Activated CD8-positive, alpha-beta memory T cell treated with anti-CD3 and anti-CD28 coated beads, Interleukin-2, amount 50 U/mL, for 48 hours (primary cell): ENCODE measurements around the gene HDHD3.

Source experiments
- DNase-seq: peaks from one replicate; pipeline ENCODE4 v3.0.0-alpha.2; 2020

The HDHD3 gene

DNA sequence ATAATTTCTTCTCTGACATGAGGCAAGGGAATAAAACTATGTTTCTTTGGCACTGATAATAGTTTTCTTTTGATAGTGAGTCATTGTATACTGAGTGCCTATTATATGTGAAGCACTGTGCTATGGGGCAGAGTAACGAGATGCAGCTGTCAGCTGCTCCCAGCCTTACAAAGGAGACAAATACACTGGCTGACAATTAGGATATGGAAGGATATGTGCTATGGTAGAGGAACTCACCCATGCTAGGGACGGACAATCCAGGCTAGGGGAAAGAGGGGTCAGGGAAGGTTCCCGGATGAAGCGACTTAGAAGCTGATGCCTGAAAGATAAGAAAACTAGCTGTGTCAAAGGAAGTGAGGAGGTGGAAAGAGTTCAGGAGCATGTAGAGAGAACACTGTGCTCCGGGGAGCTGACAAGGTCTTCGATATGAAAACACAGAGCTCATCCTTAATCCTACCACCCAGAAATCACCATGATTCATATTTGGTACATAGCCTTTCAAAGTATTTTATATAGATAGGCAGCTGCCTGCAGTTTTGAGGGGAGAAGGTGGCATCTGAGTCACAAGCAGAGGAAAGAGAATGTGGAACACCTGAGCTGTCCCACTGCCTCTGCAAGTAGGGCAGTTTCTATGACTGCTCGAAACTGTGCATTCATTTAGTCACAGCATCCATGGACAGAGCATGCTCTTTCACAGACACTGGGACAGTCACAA is 15.3 kb downstream of the HDHD3 start:
- no peak for DNase-seq

DNA sequence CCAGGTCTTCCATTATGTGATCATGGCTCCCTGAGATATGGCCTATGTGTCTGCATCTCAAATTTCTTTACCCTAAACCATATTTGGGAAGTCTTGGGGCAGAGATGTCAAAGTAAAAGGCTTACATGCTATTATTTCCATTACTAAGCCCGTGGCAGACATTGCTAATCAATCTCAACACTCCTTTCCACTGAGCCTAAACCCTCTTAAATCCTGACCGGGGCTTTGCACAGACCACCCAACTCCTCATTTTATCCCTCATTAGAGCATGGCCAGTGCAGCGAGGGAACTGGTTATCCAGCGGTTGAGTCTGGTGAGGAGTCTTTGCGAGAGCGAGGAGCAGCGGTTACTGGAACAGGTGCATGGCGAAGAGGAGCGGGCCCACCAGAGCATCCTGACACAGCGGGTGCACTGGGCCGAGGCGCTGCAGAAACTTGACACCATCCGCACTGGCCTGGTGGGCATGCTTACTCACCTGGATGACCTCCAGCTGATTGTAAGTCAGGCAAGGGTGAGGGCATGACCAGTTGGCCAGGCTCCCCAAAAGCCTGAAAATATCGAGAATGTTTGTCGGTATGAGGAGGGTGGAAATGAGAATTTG is 16.4 kb downstream of the HDHD3 start:
- DNase-seq: no peak

DNA sequence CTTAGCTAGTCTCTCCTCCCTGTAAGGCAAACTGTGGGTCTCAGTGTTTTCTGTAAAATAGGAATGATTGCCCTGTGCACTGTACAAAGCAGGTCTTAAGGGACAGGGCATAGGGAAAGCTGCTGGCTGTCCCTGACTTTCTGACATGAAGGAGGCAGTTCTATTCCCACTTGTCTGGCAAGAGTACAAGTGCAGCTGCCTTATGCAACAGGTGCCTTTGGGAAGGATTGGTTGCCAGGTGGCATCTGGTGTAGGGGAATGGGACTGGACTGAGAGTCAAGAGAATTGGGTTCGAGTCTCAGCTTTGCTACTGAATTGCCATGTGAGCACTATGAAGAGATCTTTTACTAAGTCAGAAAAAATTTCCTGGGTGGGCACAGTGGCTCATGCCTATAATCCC is 17.4 kb downstream of the HDHD3 start:
- DNase-seq: no peak

DNA sequence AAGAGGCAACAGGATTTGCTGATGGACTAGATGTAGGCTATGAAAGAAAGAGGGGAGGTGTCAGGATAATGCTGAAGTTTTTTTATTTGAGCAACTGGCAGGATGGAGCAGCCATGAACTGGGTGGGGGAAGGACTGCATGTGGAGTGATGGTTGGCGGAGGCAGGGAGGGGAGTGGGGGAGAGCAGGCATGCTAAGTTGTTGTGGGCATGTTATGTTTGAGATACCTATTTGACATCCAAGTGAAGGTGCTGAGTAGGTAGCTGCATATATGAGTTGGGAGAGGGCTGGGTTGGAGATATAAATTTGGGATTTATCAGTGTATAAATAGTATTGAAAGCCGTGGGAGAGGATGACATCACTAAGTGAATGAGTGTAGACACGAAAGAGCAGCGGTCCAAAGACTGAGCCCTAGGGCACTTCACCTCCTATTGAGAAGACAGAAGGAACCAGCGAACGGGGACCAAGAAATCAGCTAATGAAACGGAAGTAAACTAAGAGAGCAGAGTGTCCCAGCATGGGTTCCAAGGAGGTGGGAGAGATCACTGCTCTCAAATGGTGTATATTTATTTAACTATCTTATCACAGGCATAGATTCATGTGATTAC is 20.0 kb downstream of the HDHD3 start:
- no peak for DNase-seq

DNA sequence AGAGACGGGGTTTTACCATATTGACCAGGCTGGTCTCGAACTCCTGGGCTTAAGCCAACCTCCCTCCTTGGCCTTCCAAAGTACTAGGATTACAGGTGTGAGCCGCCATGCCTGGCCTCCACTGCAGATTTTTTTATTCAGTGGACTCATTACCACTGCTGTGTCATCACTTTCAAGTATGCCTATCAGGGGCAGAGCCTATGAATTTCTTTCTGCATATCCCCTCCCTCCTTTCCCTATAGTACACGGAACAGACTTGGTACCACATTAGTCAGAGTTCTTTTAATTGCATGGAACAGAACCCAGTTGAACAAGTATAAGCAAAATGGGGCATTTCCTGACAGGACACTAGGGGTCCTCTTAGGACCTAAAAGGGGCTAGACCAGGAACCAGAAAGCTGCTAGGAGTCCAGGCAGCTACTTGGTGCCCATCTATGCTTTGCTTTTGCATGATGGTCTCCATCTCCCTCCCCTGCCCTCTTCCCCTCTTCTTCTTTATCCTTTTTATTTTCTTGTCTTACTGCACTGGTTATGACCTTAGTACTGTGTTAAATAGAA is 21.7 kb downstream of the HDHD3 start:
- DNase-seq: no peak

DNA sequence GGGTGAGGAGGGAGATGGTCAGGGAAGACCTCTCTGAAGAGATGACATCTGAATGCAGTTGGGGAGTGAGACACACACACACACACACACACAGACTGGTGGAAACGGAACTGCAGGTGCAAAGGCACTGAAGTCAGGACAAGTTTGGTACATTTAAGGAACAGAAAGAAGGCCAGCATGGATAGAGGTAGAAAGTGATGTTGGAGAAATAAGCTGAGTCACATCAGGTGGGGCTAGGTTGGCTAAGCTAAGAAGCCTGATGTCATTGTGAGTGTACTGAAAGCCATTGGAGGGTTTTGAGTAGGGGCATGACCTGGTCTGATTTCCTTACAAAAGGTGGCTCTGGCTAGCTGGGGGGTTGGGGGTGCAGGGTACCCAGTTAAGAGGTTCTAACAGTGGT is 24.4 kb downstream of the HDHD3 start:
- DNase-seq: no peak

DNA sequence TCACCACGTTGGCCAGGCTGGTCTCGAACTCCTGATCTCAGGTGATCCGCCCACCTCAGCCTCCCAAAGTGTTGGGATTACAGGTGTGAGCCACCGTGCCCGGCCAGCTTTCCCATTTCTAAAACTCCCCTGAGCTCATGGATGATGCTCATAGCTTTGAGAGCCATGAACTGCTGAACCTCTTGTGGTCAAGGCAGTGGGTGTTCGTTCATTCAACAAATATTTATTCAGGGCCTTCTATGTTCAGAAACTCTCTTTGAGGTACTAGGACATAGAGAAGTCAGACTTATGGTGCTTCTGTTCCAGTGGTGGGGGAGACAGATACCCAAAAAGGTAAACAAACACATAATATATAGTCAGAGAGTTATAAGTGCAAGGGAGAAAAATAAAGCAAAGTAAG is 24.8 kb downstream of the HDHD3 start:
- DNase-seq: no peak

DNA sequence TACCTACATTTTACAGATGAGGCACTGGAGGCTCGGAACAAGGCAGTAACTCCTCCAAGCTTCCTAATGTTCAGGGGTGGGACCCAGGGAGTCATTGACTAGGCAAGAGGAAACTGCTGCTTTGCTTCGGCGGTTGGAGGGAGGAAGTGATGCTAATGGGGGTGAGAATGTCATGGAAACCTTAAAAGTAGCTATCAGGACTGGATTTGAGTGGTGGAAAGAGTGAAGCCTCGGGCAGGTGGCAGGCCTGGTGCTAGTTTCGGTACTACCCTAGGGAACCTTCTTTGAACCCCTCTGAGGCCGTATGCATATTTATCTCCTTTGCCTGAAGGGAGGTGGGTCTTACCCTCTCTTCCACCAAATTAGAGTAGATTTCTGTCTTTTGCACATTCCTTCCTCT is 25.8 kb downstream of the HDHD3 start:
- no peak for DNase-seq

DNA sequence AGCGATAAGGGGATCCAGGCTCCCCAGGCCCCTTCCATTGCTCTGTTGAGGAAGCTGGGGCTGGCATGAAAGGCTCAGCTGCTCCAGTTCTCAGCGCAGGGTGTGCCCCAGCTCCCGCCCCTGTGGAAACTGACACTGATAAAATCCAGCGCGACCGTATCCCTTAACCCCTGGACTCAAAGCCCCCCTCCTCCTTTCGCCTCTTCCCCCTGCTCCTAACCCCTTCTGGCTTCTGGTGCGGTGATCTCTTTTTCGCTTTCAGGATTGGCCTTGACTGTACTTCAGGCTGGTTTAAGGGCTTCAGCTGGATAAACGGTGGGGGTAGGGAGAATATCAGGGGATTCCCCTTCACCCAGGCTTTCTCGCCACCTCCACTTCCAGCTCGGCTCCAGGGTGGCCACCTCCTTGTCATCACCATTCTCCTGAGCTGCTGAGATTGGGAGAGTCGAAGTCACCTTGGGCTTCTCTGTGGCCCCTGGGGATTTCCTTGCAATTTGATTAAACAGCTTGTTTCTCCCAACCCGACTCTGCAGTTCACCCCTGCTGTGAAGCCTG is 26.6 kb downstream of the HDHD3 start:
- no peak for DNase-seq

DNA sequence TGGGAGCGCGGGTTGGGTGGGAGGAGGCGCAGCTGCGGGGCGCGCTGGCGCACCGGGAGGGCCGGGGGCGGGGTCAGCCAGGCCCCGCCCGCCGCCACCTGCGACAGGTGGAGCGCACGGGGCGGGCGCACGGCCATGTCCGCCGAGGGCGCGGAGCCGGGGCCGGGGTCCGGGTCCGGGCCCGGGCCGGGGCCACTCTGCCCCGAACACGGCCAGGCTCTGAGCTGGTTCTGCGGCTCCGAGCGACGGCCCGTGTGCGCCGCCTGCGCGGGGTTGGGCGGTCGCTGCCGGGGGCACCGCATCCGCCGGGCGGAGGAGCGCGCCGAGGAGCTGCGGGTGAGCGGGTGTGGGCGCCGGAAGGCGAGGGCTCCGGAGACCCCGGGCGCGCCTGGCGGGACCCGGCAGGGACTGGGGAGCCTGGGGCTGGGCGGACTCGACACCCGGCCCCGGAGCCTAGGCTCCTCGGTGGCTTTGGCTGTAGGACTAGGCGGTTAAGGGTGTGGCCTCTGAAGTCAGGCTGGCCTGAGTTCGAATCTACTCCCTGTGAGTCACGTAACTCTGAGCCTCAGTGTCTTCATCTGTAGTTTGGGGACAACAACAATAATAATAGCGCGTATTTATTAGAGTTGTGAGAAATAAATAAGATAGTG is 27.2 kb downstream of the HDHD3 start, which contains the start of gene BSPRY:
TSS of gene BSPRY (plus strand) at position 97 of the 650 bp plus-strand sequence. CDS start at position 136, 39 bp downstream.
- DNase-seq: peak; percentile 68

DNA sequence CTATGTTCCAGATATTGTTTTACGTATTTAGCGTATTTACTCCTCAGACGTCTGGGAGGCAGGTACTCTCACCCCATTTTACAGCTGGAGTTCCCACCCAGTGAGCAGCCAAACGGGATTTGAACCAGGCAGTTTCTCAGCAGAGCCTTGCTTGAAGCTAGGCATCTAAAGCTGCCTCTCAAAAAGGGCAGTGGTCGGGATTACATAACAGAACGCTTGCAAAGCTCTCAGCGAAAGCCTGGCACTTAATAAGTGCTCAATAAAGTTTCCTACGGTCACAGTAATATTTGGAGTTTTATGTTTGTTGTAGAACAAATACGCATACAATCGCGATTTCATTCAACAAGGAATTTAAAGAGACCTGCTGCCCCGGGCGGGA is 27.7 kb downstream of the HDHD3 start:
- no peak for DNase-seq

DNA sequence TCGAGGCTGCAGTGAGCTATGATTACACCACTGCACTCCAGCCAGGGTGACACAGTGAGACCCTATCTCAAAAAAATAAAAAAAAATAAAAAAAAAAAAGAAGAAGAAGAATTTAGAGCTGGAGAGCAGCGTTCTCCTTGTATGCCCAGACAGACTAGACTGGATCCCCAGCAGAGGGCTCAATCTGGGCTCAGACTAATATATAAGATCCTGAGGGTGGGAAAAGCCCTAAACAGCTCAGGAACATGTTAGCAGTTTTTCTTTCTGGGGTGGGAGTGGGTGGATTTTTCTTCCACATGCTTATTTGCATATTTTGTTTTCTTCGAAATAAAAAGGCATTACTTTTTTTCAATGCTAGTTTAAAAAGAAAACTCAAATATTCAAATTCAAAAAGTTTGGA is 28.3 kb downstream of the HDHD3 start:
- no peak for DNase-seq

DNA sequence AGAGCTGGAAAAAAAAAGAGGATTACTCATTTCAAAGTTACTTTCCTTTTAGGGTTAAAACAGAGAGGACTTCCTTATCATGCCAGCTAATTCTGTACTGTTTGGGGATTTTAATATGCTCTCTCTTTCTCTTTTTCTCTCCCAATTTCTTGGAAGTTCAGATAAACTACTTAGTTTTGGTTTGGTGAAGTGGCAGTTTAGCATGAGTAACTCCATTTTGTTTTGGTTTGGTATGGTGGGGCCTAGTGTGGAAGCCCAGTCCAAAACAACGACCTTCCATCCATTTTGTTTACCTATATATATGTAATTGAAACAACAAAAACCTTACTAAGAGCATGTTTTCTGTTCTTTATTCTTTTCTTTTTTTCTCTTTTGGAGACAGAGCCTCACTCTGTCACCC is 31.1 kb downstream of the HDHD3 start:
- no peak for DNase-seq

DNA sequence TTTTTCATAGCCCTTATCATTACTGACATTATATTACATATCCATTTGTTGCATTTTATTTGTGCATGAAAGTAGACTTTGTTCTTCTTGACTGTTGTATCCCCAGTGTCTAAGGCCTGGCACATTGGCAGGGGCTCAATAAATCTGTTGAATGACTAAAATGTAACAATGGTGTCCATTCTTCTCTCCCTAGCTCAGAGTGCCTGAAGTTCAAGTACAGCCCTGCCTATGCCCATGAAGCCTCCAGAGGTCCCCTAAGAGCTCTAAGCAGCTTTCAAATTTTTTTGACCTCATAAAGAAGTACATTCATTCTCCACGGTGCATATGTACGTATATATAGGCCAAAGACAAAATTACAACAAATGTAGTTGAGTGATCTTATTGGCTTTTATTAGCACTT is 31.6 kb downstream of the HDHD3 start:
- DNase-seq: no peak

DNA sequence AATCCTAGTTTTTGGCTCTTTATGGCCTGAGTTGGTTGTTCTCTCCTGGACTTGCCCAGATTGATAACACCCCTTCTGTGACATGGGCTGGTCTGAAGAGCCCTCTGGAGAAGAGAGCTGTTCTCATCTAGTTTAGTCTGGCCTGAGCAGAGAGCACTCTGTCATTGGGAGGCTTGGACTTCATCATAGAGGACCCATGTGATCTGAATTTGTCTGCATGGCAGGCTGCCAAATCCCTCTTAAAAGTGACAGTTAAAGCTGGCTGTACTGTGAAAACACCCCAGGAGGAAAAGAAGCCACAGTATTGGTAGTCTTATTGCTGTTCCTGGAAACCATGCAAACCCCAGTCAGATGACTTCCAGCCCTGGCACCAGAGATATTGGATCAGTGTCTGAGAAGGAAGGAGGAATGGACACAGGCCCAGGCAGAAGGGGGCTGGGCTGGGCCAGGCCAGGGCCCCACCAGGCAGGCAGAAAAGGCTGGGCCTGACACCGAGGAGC is 33.0 kb downstream of the HDHD3 start:
- no peak for DNase-seq

DNA sequence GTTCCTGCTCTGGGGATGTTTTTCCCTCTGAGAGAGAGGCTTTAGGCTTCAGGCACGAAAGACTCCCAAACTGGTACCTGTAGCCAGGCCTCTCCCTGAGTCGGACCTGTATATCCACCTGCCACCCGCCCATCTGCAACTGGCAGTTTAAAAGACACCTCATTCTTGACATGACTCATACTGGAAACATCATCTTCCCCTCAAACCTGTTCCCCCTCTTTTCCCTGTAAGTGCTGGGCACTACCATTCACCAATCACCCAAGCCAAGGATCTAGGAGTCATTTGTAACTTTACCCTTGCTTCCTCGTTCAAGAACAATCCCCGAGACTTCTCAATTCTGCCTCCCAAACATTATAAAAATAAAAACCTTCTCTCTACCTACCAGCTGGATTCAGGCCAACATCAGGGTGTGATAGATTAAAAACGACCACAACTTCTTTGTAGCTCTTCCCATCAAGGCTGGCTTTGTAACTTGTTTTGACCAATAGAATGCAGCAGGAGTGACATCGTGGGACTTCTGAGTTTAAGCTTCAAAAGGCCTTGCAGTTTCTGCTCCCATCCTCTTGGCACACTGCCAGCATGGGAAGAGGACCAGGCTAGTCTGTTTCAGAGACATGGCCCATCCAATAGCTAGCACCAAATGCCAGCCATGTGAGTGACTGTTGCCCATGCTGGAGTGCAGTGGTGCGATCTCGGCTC is 34.9 kb downstream of the HDHD3 start:
- no peak for DNase-seq

DNA sequence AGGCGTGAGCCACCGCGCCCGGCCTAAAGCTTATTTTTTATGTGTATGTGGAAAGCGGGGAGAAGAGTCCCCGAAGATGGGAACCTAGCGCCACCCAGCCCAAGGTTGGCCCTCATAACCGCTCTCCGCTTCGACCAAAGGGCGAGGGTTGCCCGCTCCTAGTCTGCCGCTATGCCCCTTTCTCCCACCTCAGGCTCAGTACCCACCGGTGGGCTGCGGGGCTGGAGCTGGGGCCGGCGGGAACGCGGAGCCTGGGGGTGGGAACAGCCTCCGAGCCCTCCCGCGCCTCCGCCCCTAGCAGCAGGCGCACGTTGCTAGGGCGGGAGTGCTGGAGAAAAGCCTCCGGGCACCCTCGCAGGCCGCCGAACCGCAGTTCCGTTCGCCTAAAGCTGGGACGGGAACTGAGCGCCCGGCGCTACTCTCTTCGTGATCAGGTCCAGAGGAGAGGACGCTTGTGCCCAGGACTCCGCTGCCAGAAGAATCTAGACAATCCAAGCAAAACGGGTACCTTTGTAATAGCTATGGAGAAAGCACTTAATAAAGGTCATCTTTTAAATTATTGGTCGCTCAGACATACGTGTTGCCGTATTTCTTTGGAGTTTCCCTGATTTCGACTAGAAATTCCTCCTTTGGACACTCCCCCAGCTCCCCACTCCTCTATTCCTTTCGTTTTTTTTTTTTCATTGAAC is 36.6 kb downstream of the HDHD3 start, which contains the start of gene WDR31:
TSS of gene WDR31 (minus strand) at position 265 of the 689 bp plus-strand sequence. CDS start 8,253 bp downstream, outside the sequence.
- peak; percentile 91 for DNase-seq

DNA sequence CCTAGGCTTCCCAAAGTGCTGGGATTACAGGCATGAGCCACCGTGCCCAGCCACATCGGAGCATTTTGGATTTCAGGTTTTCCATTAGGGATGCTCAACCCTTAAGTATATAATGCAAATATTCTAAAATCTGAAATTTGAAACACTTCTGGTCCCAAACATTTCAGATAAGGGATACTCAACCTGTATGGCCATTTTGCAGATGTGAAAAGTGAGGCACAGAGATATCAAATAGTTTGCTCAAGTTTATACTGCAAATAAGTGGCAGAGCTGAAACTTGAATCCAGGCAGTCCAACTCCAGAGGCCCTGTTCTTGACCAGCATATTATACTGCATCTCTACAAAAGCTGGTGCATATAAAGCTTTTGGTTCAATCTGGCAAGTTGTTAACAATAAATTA is 39.1 kb downstream of the HDHD3 start:
- no peak for DNase-seq

DNA sequence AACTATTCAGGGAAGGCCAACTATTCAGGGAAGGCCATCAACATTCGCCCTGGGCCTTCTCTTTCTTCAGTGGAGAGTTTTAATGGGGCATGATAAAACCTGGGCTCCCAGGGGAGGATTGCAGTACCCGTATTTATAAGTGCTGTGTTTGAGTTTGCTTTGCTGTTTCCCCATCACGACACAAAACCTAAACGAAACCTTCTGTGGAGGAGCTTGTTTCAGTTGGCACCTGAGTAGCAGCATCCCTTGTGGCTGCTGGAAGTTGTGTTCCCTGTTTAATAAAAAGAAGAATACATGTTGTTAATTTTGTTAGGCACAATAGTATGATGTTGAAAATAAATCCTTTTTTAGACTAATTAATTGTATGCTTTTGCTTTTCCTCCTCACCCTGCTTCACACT is 45.0 kb downstream of the HDHD3 start:
- DNase-seq: no peak

DNA sequence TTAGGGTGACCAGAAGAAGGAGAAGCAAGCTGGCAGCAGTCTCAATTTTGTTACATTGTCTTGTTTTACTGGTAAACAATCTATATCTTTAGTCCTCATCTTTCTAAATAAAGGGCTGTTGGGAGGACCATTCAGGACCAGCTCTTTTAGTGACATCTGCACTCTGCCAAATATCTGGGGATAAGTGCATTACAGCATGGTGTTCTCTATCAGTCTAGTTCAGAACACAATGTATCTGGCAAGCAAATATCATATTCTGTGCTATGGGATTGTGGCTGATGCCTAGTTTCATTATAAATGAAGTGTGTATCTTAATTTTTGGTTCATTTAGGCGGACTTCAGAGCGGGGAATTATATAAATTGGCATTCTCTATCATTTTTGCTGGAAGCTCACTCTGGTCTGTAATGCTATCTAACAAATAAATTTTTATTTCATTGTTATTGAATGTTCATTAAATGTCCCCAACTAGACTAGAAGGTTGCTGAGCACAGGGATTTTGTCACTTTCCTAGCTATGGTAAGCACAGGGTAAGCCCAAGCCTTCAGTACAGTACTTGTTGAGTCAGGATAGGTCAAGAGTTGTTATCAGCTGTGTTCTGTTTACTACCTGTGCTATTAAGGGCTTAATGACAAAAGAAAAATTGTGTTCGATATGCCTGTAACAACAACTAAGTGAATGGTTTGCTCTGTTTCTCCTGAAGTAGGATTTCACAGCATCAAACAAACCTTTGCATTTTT is 48.6 kb downstream of the HDHD3 start:
- no peak for DNase-seq

DNA sequence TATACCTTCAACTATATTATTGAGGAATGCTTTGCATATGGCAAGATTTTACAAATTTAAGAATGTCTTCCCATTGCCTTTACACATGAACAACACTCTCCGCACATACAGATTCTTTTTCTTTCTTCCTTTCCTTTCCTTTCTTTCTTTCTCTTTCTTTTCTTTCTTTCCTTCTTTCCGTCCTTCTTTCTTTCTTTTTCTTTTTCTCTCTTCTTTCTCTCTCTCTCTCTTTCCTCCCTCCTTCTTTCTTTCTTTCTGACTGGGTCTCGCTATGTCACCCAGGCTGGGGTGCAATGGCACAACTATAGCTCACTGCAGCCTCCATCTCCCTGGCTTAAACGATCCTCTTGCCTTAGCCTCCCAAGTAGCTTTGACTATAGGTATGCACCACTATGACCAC is 50.6 kb downstream of the HDHD3 start:
- no peak for DNase-seq
